Measurements from ENCODE around the gene FYCO1. TPM values are rescaled to one million over a fixed set of nuclear protein-coding genes. Genes with fewer than 3 reads are reported as not detected.
A peak's percentile ranks its signal among the peaks of the same experiment; 100 is the strongest.

FYCO1 gene
- total and polyA plus RNA-seq, 9 of the 15 experiments (the other 6 are each of a cell fraction or from before 2014, with no cell fraction given), result 2.1 to 13.8 (median 7.4) TPM

DNA sequence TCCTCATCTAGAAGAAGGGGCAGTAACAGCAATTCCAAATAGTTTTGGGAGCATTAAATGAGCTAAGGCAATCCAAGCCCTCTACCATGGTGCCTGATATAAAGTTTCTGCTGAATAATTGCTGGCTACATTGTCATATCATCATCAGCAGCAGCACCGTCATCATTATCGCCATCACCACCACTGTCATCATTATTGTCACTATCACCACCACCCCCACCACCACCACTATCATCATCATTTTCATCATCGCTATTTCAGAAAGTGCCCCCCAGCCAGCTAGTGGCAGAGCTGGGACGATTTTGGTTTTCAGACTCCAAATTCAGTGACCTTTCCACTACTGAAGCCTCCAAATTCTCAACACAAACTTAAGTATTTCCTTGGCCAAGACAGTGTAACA lies 16.6 kb upstream of the FYCO1 start:
- H3K9me1 ChIP-seq (ENCODE audit: control insufficient read depth, insufficient read depth, low read length), result no peaks in the 10 kb centered on the region
- intact Hi-C loops (cut with micrococcal nuclease), result no loop called here
- FAIRE-seq (no peak), DNase-seq (ENCODE audit: extremely low read depth in 1 of 4, low spot score in 3 of 4) (no peak), ATAC-seq (no peak)
- CTCF ChIA-PET (ENCODE audit: low intra/inter-chr PET ratio), result no interaction called here
- 5% methylated on average over 4 of the region's 4 CpGs for WGBS (ENCODE audit: insufficient coverage, low coverage, missing lambda C conversion rate)
- no peak overlapping the region for H3K4me2 ChIP-seq (ENCODE audit: insufficient read depth, low read length)
- no peak overlapping the region for H3K27ac ChIP-seq (ENCODE audit: extremely low read depth, low read depth, low read length)
- no TSS peak for BruUV-seq (replicated peaks)
- no peaks in the 10 kb centered on the region for H3K9me3 ChIP-seq (replicated peaks; ENCODE audit: control insufficient read depth, insufficient read depth, low read depth, low read length)
- peaks cover 0 to 14% of the 10 kb centered on the region in 2 experiments; a peak in 3 of 5 replicates for H3K4me1 ChIP-seq (replicated peaks in 1 of 2; ENCODE audit: control insufficient read depth in 2 of 2, insufficient read depth in 2 of 2, low read length in 2 of 2)
- H4K20me1 ChIP-seq (replicated peaks; ENCODE audit: control insufficient read depth, insufficient read depth, low read length), result no peaks in the 10 kb centered on the region
- no peaks in the 10 kb centered on the region for H3K36me3 ChIP-seq (ENCODE audit: control insufficient read depth, insufficient read depth, low read length)
- no peak overlapping the region for H3K4me3 ChIP-seq
- POLR2A ChIA-PET, result interaction anchor here (0.8 kb wide), 1 partner anchor 11 kb away, joined by 3 read pairs; no protein-coding TSS in a partner anchor
- H2AFZ ChIP-seq (ENCODE audit: low read depth, low read length), result no peak overlapping the region
- in situ Hi-C loops (cut with MboI), result no loop called here
- no peaks in the 10 kb centered on the region for H3K79me2 ChIP-seq (ENCODE audit: control insufficient read depth, insufficient read depth, low read length)
- no peak overlapping the region for H3K9ac ChIP-seq (ENCODE audit: insufficient read depth in 1 of 2, low read depth in 2 of 2, low read length in 2 of 2)
- peaks cover 11 to 37% of the 10 kb centered on the region in 2 experiments for H3K27me3 ChIP-seq (ENCODE audit: control insufficient read depth in 2 of 2, insufficient read depth in 2 of 2, low read length in 2 of 2)
- TF ChIP-seq ZNF316 (IDR thresholded peaks at IDR 0.05) (peak; percentile 60), CBFA2T3 (IDR thresholded peaks at IDR 0.05) (0 out of 2 replicates have a peak, but pooled peaks have one; percentile 21), TAL1 (IDR thresholded peaks at IDR 0.05) (0 out of 2 replicates have a peak, but pooled peaks have one; percentile 27), HNRNPK (IDR thresholded peaks at IDR 0.05; ENCODE audit: low read depth, low read length, poor library complexity, severe bottlenecking) (no peak), ZNF232 (CRISPR knock-in tag; IDR thresholded peaks at IDR 0.05) (no peak), CTBP1 (IDR thresholded peaks at IDR 0.05; ENCODE audit: borderline replicate concordance) (no peak), ARID3B (CRISPR knock-in tag; IDR thresholded peaks at IDR 0.05; ENCODE audit: borderline replicate concordance) (no peak), RCOR1 (IDR thresholded peaks at IDR 0.05; ENCODE audit: borderline replicate concordance in 1 of 2, low read depth in 2 of 2, low read length in 2 of 2) (no peak), EWSR1 (IDR thresholded peaks at IDR 0.05; ENCODE audit: borderline replicate concordance, low read depth, partially characterized antibody) (no peak), NFE2 (IDR thresholded peaks at IDR 0.05; ENCODE audit: low read depth) (peak; percentile 41), ATF1 (CRISPR knock-in tag; IDR thresholded peaks at IDR 0.05) (no peak), ATF1 (tag; IDR thresholded peaks at IDR 0.05) (peak; percentile 42), TRIM24 (IDR thresholded peaks at IDR 0.05) (peak in 1 of 2 experiments; percentile 33; a peak in 2 of 4 replicates), TEAD2 (tag; IDR thresholded peaks at IDR 0.05) (no peak), CBX3 (IDR thresholded peaks at IDR 0.05; ENCODE audit: borderline replicate concordance in 1 of 2, low read length in 2 of 2) (no peak), C11orf30 (IDR thresholded peaks at IDR 0.05; ENCODE audit: low read depth) (peak; percentile 43; the same call in 1 of the 2 replicates), SNIP1 (IDR thresholded peaks at IDR 0.05; ENCODE audit: low read depth) (no peak), CREM (IDR thresholded peaks at IDR 0.05; ENCODE audit: low read depth) (peak; percentile 64)
- TF ChIP-seq, protein P1, sequence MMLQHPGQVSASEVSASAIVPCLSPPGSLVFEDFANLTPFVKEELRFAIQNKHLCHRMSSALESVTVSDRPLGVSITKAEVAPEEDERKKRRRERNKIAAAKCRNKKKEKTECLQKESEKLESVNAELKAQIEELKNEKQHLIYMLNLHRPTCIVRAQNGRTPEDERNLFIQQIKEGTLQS (IDR thresholded peaks at IDR 0.05), result peak; percentile 67
- TF ChIP-seq, protein P1 (CRISPR knock-in tag; conservative IDR thresholded peaks at IDR 0.05), result no peak
- TF ChIP-seq, protein P2, sequence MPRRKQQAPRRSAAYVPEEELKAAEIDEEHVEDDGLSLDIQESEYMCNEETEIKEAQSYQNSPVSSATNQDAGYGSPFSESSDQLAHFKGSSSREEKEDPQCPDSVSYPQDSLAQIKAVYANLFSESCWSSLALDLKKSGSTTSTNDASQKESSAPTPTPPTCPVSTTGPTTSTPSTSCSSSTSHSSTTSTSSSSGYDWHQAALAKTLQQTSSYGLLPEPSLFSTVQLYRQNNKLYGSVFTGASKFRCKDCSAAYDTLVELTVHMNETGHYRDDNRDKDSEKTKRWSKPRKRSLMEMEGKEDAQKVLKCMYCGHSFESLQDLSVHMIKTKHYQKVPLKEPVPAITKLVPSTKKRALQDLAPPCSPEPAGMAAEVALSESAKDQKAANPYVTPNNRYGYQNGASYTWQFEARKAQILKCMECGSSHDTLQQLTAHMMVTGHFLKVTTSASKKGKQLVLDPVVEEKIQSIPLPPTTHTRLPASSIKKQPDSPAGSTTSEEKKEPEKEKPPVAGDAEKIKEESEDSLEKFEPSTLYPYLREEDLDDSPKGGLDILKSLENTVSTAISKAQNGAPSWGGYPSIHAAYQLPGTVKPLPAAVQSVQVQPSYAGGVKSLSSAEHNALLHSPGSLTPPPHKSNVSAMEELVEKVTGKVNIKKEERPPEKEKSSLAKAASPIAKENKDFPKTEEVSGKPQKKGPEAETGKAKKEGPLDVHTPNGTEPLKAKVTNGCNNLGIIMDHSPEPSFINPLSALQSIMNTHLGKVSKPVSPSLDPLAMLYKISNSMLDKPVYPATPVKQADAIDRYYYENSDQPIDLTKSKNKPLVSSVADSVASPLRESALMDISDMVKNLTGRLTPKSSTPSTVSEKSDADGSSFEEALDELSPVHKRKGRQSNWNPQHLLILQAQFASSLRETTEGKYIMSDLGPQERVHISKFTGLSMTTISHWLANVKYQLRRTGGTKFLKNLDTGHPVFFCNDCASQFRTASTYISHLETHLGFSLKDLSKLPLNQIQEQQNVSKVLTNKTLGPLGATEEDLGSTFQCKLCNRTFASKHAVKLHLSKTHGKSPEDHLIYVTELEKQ (CRISPR knock-in tag; IDR thresholded peaks at IDR 0.05), result no peak

Data from K562 (cell line).